ENCODE measurements around the gene QRFPR.

DNA sequence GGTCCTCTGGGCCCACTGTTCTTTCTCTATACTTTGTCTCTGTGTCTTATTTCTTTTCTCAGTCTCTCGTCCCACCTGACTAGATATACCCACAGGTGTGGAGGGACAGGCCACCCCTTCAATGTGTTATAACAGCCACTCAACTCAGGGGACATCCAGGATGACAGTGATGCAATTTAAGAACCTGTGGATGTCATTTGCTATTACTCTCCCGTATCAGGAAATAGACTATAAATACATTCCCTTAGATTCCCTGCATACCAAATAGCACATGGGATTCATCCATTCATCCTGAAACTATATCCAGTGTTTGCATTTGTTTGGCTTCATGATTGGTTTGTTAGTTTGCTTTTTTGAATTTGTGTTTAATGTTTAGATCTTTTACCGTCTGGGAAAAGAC, 16.6 kb upstream of the QRFPR start:
- TF ChIP-seq, protein P1, sequence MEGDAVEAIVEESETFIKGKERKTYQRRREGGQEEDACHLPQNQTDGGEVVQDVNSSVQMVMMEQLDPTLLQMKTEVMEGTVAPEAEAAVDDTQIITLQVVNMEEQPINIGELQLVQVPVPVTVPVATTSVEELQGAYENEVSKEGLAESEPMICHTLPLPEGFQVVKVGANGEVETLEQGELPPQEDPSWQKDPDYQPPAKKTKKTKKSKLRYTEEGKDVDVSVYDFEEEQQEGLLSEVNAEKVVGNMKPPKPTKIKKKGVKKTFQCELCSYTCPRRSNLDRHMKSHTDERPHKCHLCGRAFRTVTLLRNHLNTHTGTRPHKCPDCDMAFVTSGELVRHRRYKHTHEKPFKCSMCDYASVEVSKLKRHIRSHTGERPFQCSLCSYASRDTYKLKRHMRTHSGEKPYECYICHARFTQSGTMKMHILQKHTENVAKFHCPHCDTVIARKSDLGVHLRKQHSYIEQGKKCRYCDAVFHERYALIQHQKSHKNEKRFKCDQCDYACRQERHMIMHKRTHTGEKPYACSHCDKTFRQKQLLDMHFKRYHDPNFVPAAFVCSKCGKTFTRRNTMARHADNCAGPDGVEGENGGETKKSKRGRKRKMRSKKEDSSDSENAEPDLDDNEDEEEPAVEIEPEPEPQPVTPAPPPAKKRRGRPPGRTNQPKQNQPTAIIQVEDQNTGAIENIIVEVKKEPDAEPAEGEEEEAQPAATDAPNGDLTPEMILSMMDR (IDR thresholded peaks at IDR 0.05), result no peak
- TF ChIP-seq POLR2AphosphoS5 (IDR thresholded peaks at IDR 0.05), result no peak
- TF ChIP-seq EP300 (IDR thresholded peaks at IDR 0.05), result no peak
- TF ChIP-seq POLR2A (IDR thresholded peaks at IDR 0.05), result no peak

Data from gastroesophageal sphincter (tissue), 3 donors.